NCI-H1417 (cell line): ENCODE results near the gene PCSK6.
A peak's percentile ranks its signal among the peaks of the same experiment; 100 is the strongest.
"Not testable (repeated sequence)": the region's sequence is repeated elsewhere in the genome, so short reads cannot be mapped to it uniquely, and the experiment has no call there.

ENCODE experiments used
- DNase-seq, 3 experiments: peaks; one replicate each; lab custom pipeline; 2025; lab: John Stamatoyannopoulos, UW

PCSK6 gene

DNA sequence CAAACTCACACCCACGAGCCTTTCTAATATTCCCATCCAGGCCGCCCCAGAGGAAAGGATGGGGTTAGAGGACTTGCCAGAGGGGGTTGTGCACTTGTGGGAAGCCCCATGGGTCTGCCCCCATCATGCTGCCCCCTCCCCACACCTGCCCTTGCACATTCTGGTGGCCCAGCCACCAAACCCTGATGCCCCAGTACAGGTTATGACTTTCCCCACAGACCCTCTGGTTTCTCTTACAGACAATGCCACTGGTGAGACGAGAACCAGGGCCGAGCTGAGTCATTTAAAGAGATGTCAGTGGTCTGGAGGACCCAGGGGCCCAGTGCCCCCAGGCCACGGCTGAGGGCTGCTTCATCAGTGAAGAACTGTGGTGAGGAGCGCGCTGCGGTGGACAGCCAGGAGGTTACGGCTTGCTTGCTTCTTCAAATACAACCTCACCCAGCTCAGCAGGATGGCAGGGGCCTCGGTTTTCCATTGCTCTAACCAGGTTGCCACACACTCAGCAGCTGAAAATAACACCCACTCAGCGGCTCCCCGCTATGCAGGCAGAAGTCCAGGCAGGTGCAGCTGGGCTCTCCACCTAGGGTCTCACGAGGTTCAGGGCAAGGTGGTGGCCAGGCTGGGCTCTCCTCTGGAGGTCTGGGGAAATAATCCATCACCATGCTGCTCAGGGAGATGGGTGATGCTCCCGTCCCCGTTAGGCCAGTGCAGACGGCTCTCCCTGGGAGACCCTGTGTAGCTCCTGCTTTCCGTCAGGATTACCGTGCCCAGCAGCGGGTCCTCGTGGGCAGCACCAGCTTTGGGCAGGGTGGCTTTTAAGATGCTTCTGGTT is 180.7 kb downstream of the PCSK6 start:
- peak; percentile 66 to 91 (median 85) for DNase-seq

DNA sequence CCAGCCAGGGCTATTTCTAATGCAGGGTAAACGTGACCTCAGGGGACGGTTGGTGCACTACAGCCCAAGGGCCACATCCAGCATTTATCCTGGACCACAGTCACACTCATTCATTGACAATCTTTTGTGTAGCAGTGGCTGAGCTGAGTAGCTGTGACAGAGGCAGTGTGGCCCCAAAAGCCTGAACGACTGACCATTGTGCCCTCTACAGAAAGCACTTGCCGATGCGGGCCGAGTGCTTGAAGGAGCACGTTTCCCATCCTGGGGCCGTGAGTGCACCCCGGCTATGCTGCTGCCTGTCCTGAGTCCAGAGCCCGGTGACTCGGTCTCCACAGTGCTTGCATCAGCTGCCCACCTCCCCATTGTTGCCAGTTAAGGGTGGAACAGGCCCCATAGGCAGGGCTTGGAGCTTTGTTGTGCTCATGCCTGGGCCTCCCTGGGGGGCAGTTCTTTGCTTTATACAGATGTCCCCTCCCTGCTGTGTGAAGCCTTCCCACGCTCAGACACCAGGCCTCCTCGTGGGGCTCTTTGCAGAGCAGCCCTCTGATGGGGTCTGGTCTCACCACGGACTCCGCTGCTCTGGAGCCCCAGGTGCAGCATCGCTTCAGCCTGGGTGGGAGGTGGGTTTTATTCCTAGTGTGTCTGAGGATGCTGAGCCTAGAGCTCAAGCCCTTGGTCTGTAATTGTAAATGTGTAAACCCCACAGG is 181.5 kb downstream of the PCSK6 start:
- peak in 2 of 3 experiments; percentile 38 to 40 for DNase-seq

DNA sequence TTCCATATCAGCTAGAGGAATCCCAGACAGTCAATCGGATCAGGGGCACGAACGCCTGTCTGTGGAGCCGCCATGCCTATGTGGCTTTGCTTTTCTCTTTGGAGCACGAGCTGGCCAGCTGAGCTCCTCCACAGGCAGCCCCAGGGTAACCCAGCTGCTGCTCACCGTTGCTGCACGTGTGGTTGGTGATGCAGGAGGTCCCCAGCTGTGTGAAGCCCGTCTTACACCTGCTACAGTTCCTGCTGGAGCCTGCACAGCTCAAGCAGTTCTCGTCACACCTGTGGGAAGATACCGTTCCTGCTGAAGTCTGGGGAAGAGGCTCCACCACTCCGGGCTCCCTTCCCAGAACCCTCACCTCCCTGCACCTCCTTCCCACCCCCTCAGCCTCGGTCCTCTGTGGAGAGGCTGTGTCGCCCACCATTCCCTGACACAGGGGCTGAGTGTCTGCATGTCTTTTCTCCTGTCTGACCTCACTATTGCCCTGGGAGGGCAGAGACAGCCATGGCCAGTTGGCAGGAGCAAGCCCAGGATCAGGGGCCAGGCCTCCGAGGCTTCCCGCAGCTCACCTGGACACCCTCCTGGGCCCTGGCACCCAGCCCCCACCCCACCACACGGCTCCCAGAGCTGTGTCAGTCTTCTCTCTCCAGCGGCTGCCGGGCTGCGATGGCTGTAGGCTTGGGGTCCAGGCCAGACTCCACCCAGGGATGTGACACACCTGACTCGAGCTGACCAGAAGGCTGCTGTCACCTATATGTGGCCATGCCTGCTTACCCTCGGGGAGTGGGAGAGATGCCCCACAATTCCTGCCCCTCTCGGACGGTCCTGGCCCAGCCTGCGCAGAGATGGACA is 182.2 kb downstream of the PCSK6 start:
- DNase-seq: peak; percentile 66 to 85 (median 72)

DNA sequence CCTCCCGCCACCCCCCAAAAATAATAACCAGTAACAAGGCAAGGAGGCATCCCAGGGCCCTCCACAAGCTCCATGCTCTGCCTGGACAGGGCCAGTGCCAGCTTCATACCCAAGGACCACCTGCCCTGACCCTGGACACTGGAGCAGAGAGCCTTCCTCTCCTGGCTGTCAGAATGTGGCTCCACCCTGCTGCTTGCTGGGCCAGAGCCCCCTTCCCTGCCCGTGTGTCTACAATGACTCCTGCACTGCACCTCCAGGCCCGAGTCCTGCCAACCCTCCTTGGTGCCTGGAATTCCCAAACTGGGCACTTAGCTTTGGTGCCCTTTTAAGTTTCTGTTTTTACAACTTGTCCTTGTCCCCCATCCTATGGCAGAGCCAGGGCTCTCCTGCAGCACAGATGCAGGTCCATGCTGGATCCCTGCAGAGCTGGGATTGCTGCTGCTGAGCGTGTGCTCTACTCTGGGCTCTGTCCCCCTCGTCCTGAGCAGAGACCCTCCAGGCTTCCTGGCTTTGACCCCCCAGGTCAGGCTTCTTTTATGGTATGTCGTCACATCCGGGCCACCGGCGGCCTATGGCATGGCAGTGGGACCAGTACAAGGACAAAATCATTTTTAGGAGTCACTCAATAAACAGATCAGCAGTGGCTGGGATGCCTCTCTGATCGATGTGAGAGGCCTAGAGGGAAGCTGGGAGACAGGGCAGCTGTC is 183.0 kb downstream of the PCSK6 start:
- no peak for DNase-seq

DNA sequence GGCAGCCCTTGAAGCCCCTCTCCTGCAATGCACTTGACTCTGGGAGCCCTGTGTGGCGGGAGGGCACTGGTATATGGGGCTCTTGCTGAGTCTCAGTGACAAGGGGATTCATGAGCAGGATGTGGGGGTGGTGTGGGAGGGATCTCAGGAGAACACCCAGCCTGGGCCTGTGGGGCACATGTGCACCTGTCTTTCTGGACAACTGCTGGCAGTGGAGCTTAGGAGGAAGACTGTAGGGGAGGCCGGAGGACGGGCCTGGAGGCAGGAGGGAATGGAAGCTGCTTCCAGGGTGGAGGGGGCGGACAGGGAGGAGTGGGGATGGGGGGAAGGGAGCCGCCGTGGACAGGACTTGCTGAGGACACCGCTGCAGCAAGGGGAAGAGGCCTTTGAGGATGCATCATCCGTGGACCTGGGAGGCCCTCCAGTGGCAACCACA is 183.7 kb downstream of the PCSK6 start:
- no peak for DNase-seq

DNA sequence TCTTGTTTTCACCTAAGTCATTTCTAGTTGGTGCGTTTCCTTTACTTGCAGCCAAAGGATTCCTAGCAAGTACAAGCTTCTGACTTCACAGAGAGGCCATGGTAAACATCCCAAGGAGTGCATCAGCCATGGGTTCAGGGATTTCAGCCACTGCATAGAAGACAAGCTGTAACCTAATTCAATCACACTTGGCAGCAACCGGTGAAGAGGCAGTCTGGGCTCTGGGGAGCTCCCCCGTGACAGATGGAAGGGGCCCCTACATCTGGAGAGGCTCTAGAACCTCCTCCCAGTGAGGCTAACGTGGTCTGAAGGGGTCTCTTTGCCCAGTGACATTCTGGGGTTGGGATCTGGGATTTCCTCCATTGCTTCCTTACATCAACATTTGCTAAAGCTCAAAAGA is 186.1 kb downstream of the PCSK6 start:
- no peak for DNase-seq

DNA sequence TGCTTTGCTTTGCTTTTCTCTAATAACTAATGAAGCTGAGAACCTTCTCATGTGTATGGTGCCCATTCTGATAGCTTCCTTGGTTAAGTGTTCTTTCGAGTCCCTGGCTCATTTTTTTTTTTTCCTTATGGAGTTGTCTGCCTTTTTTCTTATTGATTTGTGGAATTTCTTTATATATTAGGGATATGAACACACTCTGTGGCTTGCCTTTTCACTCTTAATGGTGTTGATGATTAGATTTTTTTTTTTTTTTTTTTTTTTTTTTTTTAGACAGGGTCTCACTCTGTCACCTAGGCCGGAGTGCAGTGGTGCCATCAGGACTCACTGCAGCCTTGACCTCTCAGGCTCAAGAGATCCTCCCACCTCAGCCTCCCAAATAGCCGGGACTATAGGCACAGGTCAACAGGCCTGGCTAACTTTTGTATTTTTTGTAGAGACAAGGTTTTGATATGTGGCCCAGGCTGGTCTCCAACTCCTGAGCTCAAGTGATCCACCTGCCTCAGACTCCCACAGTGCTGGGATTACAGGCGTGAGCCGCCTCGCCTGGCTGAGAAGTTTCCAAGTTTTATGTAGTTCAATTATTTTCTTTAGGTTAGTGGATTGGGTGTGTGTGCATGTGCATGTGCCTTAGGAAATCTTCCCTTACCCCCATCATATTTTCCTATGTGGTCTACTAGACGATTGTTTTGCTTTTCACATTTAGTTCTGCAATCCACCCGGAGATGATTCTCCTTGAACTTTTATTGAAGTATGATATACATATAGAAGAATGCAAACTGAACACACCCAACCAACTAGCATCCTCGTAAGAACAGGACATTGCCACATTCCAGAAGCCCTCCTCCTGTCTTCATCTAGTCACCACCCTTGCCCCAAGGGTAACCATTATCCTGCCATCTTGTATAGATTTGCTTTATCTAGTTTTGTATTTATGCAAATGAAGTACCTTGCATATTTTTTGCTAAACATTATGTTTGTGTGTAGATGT is 192.8 kb downstream of the PCSK6 start:
- DNase-seq: no peak

DNA sequence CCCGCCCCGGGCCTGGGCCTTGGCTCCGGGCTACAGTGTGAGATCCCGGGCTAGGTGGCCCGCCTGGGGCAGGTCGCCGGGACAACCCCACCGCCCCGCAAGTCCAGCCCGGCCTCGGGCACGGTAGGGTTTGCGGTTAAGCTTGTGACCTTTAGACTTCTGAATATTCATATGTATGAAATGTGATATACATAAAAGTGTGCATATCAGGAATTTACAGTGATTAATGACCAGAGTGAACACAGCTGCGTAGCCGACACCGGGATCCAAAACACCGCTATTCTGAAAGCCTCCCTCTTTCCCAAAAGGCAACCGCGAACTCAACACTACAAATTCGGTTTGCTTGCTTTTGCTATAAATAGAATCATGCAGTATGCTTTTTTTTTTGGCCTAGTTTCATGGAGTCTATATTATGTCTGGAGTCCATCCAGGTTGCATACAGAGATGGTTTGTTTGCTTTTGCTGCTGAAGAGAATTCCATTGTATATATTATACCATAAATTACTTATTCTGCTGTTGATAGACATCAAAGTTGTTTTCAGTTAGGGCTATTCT is 193.8 kb downstream of the PCSK6 start:
- peak in 1 of 3 experiments; percentile 70 for DNase-seq

DNA sequence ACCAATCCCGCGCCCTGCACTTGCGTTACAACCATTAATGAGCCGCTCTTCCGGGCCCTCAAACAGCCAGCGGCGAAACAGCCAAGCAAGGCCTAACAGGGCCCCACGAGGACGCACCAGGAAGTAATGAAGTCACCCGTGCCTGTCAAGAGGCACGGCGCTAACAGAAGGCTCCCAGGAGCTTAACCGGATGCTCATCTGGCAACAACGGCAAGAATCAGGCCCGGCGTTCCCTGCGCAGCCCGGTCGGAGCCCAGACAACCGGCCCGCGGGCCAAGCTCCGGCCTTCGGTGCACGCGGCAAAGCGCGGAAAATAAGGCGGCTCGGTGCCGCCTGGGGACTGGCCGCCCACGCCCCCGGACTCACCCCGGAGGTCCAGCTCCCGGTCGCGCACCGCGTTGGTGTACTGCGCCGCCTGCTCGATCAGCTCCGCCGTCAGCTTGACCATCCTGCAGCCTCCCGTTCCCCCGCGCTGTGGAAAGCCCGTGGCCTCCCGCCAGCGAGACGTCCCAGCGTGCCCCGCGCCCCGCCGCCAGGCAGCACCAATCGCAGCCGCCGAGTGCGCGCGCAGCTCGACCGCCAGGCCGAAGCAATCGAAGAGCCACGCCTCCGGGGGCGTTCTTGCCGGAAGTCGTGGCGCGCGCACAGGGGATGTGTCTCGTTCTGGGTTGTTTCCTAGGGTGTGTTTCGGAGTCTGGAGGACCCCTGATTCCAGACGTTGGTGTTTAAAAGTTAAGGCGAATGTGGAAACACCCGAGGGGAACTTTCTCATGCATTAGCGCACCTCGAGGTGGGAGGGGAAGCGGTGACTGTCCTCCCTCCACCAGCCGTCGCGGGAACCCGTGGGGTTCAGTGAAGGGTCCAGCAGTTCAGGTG is 194.5 kb downstream of the PCSK6 start, which contains the start of gene SNRPA1:
TSS of gene SNRPA1 (minus strand) at position 518 of the 876 bp plus-strand sequence. CDS start at position 448, 70 bp downstream.
- peak; percentile 97 to 99 (median 97) for DNase-seq

DNA sequence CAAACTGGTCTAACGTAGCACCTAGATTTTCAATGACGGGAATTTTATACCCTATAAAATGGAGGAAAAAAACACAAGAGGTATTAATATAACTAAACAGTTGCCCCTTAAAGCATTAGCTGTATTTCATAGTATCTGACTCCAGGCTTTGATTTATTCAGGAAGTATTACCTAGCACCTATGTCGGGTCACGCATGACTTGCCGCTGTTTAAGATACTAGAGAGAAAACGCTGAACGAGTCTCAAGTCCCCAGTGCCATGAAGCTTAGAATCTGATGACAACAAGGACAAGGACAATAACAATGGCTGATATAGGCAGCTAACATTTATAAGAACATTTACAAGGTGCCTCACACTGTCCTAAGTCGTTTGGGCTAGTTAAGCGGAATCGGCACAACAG is 196.4 kb downstream of the PCSK6 start:
- peak in 2 of 3 experiments; percentile 37 to 65 for DNase-seq

DNA sequence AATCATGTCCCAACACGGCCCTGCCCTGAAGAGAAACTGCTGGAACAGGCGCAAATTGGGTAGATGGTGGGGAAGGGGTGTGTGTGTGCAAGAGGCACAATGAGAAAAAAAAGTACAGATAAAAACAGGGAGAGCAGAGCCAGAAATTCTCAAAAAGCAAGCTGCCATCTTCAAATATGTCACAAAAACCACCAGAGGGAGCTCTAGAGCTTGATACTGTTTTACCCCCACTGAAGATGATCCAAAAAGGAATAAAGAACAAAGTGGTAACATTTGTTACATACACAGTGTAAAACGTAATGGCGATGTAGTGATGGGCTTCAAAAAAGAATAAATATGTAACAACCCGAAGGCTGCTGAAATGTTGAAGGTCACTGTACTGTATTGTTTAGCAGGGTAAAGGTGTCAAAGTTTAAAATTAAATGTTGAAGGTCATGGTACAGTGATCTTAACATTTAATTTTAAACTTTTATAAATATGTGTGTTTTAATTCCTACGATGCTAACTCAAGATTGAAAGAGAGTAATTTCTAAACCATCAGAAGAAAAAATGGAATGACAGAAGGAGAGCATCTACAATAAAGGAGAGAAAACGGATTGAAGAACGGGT is 200.5 kb downstream of the PCSK6 start:
- peak; percentile 51 to 74 (median 73) for DNase-seq

DNA sequence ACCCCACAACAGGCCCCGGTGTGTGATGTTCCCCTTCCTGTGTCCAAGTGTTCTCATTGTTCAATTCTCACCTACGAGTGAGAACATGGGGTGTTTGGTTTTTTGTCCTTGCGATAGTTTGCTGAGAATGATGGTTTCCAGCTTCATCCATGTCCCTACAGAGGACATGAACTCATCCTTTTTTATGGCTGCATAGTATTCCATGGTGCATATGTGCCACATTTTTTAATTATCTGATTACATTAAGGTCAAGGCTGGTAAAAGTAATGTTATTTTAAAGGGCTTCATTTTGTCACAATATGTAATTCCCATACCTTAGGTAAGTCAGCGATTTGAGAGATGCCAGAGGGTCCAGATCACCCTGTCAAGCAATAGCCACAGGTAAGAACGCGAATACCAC is 202.2 kb downstream of the PCSK6 start:
- DNase-seq: not testable (repeated sequence)

DNA sequence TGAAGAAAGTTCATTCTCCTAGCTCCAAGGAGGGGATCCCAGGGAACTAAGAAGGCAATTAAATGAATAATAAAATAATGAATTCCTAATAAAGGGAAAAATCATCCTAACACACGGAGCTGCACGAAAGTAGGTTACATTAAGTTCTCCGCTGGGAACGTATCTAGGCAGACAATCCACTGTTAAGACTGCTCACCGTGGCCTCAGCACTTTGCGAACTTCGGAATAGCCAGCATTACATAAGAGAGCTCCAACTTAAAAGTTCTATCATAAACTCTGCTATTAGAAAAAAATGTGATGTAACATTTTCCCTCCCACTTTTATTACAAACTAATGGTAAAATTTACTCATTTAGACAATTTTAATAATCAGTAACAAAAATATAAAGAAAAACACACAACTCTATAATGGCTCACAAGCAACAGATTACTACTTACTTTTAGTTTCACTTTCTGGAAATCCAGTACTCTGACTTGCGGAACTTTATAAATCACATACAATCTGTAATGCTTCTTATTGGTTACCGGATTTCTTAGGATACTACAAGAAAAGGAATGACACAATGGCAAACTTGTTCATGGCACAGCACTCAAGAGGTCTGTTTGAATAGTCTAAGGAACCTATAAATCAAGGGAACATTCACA is 202.9 kb downstream of the PCSK6 start:
- no peak for DNase-seq

DNA sequence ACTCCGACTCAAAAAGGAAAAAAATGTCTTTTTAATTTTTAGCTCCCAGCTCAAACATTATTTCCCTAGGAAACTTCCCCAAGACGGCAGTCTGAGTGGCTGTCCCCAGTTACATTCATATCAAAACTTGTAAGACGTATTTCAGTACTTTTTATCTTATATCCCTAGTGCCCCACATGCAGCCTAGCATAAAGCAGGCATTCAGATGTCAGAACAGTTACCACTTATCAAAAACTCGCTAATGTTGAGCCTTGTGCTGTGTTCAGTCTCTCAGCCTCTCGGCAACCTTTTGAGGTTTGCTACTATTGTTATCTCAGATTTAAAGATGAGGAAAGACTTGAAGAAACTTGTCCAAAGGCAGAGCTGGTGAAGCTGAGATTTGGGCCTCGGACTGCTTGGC is 205.6 kb downstream of the PCSK6 start:
- DNase-seq: no peak

DNA sequence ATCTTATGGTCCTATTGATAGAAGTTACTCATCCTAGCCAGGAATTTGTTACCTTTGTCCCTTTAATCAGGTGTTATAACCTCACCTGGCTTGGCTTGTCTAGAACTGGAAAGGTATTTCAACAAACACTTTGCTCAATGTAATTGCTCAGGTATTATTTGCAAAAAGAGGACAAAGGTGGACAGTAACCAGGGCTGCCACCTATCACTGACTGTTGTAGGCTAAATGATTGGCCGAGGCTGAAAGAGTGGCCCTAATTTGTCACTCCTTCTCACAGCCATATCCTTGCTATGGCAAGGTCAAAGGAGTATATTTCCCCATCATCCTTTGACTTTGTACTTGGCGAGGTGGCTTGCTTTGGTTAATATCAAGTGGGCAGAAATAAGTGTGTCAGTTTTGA is 209.5 kb downstream of the PCSK6 start:
- DNase-seq: no peak

DNA sequence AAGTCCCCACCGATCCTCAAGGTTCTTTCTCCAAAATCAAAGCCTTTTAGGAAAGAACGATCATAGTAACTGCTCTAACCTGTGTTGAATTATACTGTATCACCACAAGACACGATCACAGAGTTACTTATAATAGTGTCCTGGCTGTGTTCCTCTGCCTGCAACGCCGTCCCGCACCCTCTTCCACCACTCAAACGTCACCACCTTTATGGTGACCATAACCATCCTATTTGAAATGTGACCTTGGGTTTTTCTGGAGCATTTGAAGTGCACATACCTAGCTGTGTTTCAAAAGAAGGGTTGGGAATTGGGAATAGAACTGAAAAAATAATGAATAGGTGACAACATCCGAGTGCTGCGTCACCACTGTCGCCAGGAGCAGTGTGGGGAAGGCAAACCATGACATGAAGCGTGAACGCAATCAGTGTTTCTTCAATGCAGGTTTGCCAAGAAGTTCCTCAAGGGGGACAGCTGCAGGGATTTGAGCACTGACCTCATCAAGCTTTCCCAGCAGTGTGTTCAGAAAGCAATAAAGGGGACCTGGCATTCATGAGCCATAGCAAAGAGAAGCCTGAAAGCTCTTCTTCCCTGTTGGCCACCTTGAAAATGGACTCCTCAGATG is 211.5 kb downstream of the PCSK6 start:
- DNase-seq: peak in 1 of 3 experiments; percentile 29

DNA sequence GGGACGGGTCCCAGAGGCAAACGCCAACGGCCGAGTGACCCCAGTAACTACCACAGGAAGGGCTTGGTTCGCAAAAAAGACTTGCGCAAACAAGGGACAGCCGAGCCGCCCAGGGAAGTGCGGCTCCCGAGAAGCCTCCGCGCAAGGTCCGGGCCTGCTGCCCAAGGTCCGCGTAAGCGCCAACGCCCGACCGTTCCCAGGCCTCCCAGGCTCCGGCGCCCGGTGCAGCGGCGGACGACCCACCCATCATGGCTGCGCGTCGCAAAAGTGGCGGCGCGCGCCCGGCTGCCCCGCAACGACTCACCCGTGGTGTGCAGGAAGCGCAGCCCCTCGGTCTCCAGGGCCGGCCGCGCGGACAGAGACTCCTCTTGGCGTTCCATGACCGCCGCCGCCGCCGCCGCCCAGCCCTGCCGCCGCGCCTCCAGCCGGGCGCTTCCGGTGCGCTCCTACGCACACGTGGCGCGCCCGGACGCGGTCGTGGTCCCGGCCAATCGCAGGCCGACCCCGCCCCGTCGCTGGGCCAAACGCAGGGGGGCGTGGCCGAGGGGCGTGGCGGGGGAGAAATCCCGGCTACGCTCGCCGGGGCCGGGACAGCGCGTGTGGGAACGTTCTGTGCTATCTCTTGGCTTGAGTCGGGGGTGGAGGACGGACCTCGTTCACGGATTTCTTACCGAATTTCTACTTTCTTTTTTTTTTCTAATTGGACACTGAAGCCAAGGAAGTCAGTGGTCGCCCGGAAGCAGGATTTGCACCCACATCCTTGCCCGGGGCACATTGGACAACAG is 212.3 kb downstream of the PCSK6 start, which contains the start of gene SELENOS:
TSS of gene SELENOS (minus strand) at position 448 of the 785 bp plus-strand sequence. CDS start at position 380, 68 bp downstream.
- peak; percentile 93 to 98 (median 94) for DNase-seq
